Endodermal cell (in vitro differentiated cells): ENCODE data around the gene FAM47B. TPM values are rescaled to one million over a fixed set of nuclear protein-coding genes. Genes with fewer than 3 reads are reported as not detected.

ENCODE experiments used
- DNase-seq: peaks from one replicate; pipeline ENCODE4 v3.0.0-alpha.2; 2017
- H3K27ac ChIP-seq: 2 replicates; pipeline ENCODE4 v1.5.1; 2013; ENCODE audit warnings: mild to moderate bottlenecking, low read depth, low read length, moderate library complexity
- H3K27me3 ChIP-seq: 2 replicates; pipeline ENCODE4 v1.6.1; 2013; ENCODE audit warnings: mild to moderate bottlenecking, low read length, moderate library complexity; ENCODE audit not compliant: insufficient read depth, control insufficient read depth, poor library complexity, severe bottlenecking
- H3K36me3 ChIP-seq: 2 replicates; pipeline ENCODE4 v1.7.0; 2013; ENCODE audit warnings: mild to moderate bottlenecking, low read length, moderate library complexity; ENCODE audit not compliant: control insufficient read depth, insufficient read depth
- H3K4me1 ChIP-seq: one replicate; pipeline ENCODE4 v1.7.0; 2013; ENCODE audit warnings: low read length; ENCODE audit not compliant: control insufficient read depth, insufficient read depth
- H3K4me3 ChIP-seq: 2 replicates; pipeline ENCODE4 v1.5.1; 2013; ENCODE audit warnings: mild to moderate bottlenecking, low read length, moderate library complexity
- H3K9ac ChIP-seq: 2 replicates; pipeline ENCODE4 v1.6.1; 2013; ENCODE audit warnings: mild to moderate bottlenecking, low read length, moderate library complexity; ENCODE audit not compliant: poor library complexity, severe bottlenecking; ENCODE audit errors: extremely low read depth
- H3K9me3 ChIP-seq: 2 replicates; pipeline ENCODE4 v1.6.1; 2013; ENCODE audit warnings: mild to moderate bottlenecking, low read length, moderate library complexity; ENCODE audit not compliant: control insufficient read depth
- H3K27ac Mint-ChIP-seq: 2 replicates; pipeline ENCODE4 v1.8.0; 2020; ENCODE audit warnings: mixed read lengths
- H3K27me3 Mint-ChIP-seq: 2 replicates; pipeline ENCODE4 v1.8.0; 2021; ENCODE audit warnings: mild to moderate bottlenecking, mixed read lengths; ENCODE audit not compliant: insufficient read depth
- H3K36me3 Mint-ChIP-seq: 2 replicates; pipeline ENCODE4 v1.8.0; 2020; ENCODE audit warnings: low read depth, mixed read lengths
- H3K4me1 Mint-ChIP-seq: 2 replicates; pipeline ENCODE4 v1.8.0; 2020; ENCODE audit warnings: mixed read lengths
- H3K4me3 Mint-ChIP-seq: 2 replicates; pipeline ENCODE4 v1.8.0; 2020; ENCODE audit warnings: mild to moderate bottlenecking, moderate library complexity, mixed read lengths
- H3K9me3 Mint-ChIP-seq: 2 replicates; pipeline ENCODE4 v1.8.0; 2020; ENCODE audit warnings: mild to moderate bottlenecking, mixed read lengths
- WGBS, 2 experiments: methylation state at CpG; one replicate each; pipeline versions ENCODE4 v1.1.5 to v1.1.7; 2013; ENCODE audit warnings: missing lambda C conversion rate in 2 of 2, mixed read lengths in 1 of 2; ENCODE audit not compliant: insufficient coverage in 1 of 2, insufficient read length in 1 of 2; 5-methylcytosine and 5-hydroxymethylcytosine counted together
- total RNA-seq, 2 donors: library from RNA; stranded (reverse); fragmentation: NEBNext Ultra II Directional in 1 of 2; extraction: Animal tissue kit (Norgen Biotek cat#: 25700) in 1 of 2; gene quantifications; 2 replicates in 1 of 2; 3 replicates in 1 of 2; pipeline ENCODE4 v1.2.1, GENCODE V29; 2021
- TF ChIP-seq, protein P1 (sequence below): fragments of 200-600 bp; sonication (generic); conservative IDR thresholded peaks from 2 replicates; pipeline ENCODE4 v1.5.0; 2021; ENCODE audit warnings: antibody characterized with exemption, mild to moderate bottlenecking

The FAM47B gene
- total RNA-seq, 2 donors from 2014 or later, result not detected

DNA sequence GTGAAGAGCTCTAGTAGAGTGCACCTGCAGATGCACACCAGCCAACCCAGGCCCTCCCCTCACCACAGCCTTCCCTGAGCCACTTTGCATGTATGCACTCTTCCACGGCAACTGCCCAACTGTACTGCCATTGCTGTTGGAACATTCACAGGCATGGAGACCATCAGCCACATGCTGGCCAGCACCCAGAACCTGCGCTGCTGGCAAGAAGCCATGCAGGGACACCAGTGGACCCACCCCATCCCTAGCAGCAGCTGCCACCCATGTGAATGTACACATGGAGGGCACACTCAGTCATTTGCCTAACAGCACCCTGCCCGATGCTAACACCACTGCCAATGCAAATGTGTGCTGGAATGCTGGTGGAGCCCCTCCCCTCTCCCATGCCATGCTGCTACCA lies 35.6 kb downstream of the FAM47B start:
- no peak overlapping the region for H3K4me3 ChIP-seq
- no peak overlapping the region for H3K9ac ChIP-seq
- TF ChIP-seq, protein P1, sequence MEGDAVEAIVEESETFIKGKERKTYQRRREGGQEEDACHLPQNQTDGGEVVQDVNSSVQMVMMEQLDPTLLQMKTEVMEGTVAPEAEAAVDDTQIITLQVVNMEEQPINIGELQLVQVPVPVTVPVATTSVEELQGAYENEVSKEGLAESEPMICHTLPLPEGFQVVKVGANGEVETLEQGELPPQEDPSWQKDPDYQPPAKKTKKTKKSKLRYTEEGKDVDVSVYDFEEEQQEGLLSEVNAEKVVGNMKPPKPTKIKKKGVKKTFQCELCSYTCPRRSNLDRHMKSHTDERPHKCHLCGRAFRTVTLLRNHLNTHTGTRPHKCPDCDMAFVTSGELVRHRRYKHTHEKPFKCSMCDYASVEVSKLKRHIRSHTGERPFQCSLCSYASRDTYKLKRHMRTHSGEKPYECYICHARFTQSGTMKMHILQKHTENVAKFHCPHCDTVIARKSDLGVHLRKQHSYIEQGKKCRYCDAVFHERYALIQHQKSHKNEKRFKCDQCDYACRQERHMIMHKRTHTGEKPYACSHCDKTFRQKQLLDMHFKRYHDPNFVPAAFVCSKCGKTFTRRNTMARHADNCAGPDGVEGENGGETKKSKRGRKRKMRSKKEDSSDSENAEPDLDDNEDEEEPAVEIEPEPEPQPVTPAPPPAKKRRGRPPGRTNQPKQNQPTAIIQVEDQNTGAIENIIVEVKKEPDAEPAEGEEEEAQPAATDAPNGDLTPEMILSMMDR, result no peak
- H3K27ac ChIP-seq, result no peak overlapping the region
- Mint-ChIP-seq H3K4me3 (no peak overlapping the region), H3K4me1 (no peaks in the 10 kb centered on the region), H3K9me3 (peaks cover 62% of the 10 kb centered on the region), H3K27me3 (no peaks in the 10 kb centered on the region), H3K27ac (no peak overlapping the region), H3K36me3 (peaks cover 3% of the 10 kb centered on the region)
- H3K9me3 ChIP-seq, result peaks cover 7% of the 10 kb centered on the region
- H3K27me3 ChIP-seq, result no peaks in the 10 kb centered on the region
- no peaks in the 10 kb centered on the region for H3K4me1 ChIP-seq
- no peak for DNase-seq
- WGBS, 2 experiments, result 89% methylated on average over 3 of the region's 3 CpGs; no CpG with 5 or more reads in 1 of the 2 experiments
- H3K36me3 ChIP-seq, result no peaks in the 10 kb centered on the region

DNA sequence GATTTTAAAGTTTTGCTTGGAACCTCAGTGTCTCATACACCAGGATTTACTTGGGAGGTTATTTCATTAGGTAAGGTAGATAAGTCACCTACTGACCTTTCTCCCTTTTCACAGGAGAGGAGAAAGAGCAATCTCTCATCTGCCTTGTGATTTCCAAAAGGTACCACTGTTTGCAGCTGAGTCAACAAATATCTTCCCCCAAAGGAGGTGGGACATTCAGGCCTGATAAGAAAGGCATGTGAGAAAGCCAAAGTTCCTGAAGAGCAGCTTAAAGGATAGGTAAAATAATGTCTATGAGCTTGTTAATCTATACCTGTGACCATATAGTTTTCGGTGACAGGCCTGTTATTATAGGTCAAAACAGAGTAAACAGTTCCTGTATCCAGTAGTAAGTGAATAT lies 45.0 kb downstream of the FAM47B start:
- Mint-ChIP-seq H3K4me3 (no peak overlapping the region), H3K27ac (no peak overlapping the region)

More for the DNA sequence above, 45.0 kb downstream of the FAM47B start:
- 80% methylated on average over 1 of the region's 1 CpG; no CpG with 5 or more reads in 1 of the 2 experiments for WGBS, 2 experiments
- H3K4me1 Mint-ChIP-seq, result peaks cover 14% of the 10 kb centered on the region
- peak; percentile 33 for DNase-seq
- H3K9ac ChIP-seq, result no peak overlapping the region
- no peaks in the 10 kb centered on the region for H3K4me1 ChIP-seq
- TF ChIP-seq, protein P1, result no peak
- H3K36me3 Mint-ChIP-seq, result no peaks in the 10 kb centered on the region
- H3K27me3 Mint-ChIP-seq, result no peaks in the 10 kb centered on the region
- H3K27me3 ChIP-seq, result no peaks in the 10 kb centered on the region
- H3K36me3 ChIP-seq, result no peaks in the 10 kb centered on the region
- H3K9me3 Mint-ChIP-seq, result peaks cover 30% of the 10 kb centered on the region
- H3K9me3 ChIP-seq, result peaks cover 3% of the 10 kb centered on the region
- H3K4me3 ChIP-seq, result no peak overlapping the region
- no peak overlapping the region for H3K27ac ChIP-seq
